Omental fat pad (tissue), 4 donors: ENCODE measurements around the gene GPR162. TPM values are rescaled to one million over a fixed set of nuclear protein-coding genes. Genes with fewer than 3 reads are reported as not detected.

Source experiments
- ATAC-seq: fragments of 150-250 bp; one replicate; pipeline ENCODE4 v1.9.1; 2016; ENCODE audit warnings: mild to moderate bottlenecking, moderate library complexity; ENCODE audit not compliant: low FRiP score
- DNase-seq: peaks from one replicate; pipeline ENCODE4 v3.0.0-alpha.2; 2019; ENCODE audit warnings: low spot score
- total RNA-seq, 4 donors: library from RNA; depleted of rRNA; stranded (reverse); fragments of >200 nt; gene quantifications; one replicate each; pipeline ENCODE4 v1.1.0, GENCODE V29; 2016
- TF ChIP-seq, protein P1 (sequence below), 3 donors: fragments of 450-650 bp; IDR thresholded peaks; one replicate each; pipeline ENCODE4 v1.5.1; 2016 to 2017; ENCODE audit warnings: antibody characterized with exemption in 3 of 3, mild to moderate bottlenecking in 3 of 3, moderate library complexity in 2 of 3

GPR162 gene
- total RNA-seq, 4 donors from 2014 or later: 2.8 to 6.7 (median 2.9) TPM

DNA sequence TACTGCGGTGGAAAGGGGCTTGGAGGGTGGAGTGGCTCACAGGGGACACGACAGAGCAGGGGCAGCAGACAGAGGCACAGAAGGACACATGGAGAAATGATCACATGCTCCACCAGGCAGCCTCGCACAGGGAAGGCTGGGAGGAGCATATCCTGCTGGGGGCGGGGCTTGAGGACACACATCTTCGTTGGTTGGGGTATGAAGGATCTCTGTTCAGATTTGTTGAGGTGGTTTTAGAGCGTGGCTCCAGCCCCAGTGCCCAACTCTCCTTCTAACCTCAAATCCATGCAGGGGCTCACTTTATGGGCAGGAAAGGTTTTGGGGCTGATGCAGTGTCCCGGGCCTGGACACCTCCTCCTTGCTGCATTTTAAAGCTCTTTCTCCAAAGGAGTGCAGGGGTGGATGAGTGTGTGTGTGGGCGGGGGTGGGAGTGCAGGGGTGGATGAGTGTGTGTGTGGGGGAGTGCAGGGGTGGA, 5.9 kb downstream of the GPR162 start:
- TF ChIP-seq, protein P1, sequence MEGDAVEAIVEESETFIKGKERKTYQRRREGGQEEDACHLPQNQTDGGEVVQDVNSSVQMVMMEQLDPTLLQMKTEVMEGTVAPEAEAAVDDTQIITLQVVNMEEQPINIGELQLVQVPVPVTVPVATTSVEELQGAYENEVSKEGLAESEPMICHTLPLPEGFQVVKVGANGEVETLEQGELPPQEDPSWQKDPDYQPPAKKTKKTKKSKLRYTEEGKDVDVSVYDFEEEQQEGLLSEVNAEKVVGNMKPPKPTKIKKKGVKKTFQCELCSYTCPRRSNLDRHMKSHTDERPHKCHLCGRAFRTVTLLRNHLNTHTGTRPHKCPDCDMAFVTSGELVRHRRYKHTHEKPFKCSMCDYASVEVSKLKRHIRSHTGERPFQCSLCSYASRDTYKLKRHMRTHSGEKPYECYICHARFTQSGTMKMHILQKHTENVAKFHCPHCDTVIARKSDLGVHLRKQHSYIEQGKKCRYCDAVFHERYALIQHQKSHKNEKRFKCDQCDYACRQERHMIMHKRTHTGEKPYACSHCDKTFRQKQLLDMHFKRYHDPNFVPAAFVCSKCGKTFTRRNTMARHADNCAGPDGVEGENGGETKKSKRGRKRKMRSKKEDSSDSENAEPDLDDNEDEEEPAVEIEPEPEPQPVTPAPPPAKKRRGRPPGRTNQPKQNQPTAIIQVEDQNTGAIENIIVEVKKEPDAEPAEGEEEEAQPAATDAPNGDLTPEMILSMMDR (IDR thresholded peaks at IDR 0.05): no peak
- peak; percentile 65 for DNase-seq
- ATAC-seq: peak; percentile 31

GRCh38 chr12:6827982-6828780, 6.6 kb downstream of the GPR162 start, which contains the start of gene P3H3:
TSS of gene P3H3 (plus strand) at chr12:6828407. CDS start at chr12:6828441, 34 bp downstream.
- ATAC-seq: peak; percentile 4
- no peak for DNase-seq
- TF ChIP-seq, protein P1 (IDR thresholded peaks at IDR 0.05): no peak

GRCh38 chr12:6828781-6829535, 7.3 kb downstream of the GPR162 start:
- DNase-seq (no peak), ATAC-seq (peak; percentile 34)
- TF ChIP-seq, protein P1 (IDR thresholded peaks at IDR 0.05): no peak

GRCh38 chr12:6829536-6830220, 8.1 kb downstream of the GPR162 start:
- peak; percentile 3 for ATAC-seq
- no peak for DNase-seq

GRCh38 chr12:6830286-6830890, 8.8 kb downstream of the GPR162 start:
- no peak for ATAC-seq
- DNase-seq: no peak
- TF ChIP-seq, protein P1 (IDR thresholded peaks at IDR 0.05): no peak

More at GRCh38 chr12:6829536-6830220, 8.1 kb downstream of the GPR162 start:
- TF ChIP-seq, protein P1 (IDR thresholded peaks at IDR 0.05): no peak

GRCh38 chr12:6830999-6831398, 9.4 kb downstream of the GPR162 start:
- ATAC-seq: no peak
- TF ChIP-seq, protein P1 (IDR thresholded peaks at IDR 0.05): no peak
- no peak for DNase-seq
